HepG2 (cell line): Measurements from ENCODE around the gene ZC3H14. TPM values are rescaled to one million over a fixed set of nuclear protein-coding genes. Genes with fewer than 3 reads are reported as not detected.

Experiments used
- ATM ChIP-seq: fragments of 450-650 bp; IDR thresholded peaks from 2 replicates; pipeline ENCODE4 v1.7.1; 2017; ENCODE audit warnings: mild to moderate bottlenecking, borderline replicate concordance
- BATF2 ChIP-seq: sonication (generic); formaldehyde crosslinking; IDR thresholded peaks from 2 replicates; pipeline ENCODE4 v1.8.0; 2022; ENCODE audit warnings: mild to moderate bottlenecking, missing genetic modification reagents, moderate library complexity
- GRHL1 ChIP-seq: sonication (generic); formaldehyde crosslinking; conservative IDR thresholded peaks from 2 replicates; pipeline ENCODE4 v1.8.0; 2022; ENCODE audit warnings: missing genetic modification reagents
- NFE2L1 ChIP-seq: sonication (generic); formaldehyde crosslinking; IDR thresholded peaks from 2 replicates; pipeline ENCODE4 v1.4.0; 2020; ENCODE audit warnings: missing genetic modification reagents, mild to moderate bottlenecking, borderline replicate concordance
- NFRKB ChIP-seq: fragments of 450-650 bp; IDR thresholded peaks from 2 replicates; pipeline ENCODE4 v1.6.1; 2017
- PATZ1 ChIP-seq: sonication (generic); formaldehyde crosslinking; IDR thresholded peaks from 2 replicates; pipeline ENCODE4 v1.4.0; 2020; ENCODE audit warnings: missing genetic modification reagents
- PCBP1 ChIP-seq: fragments of 200-400 bp; formaldehyde crosslinking; IDR thresholded peaks from 2 replicates; pipeline ENCODE4 v1.6.1; 2017; ENCODE audit warnings: mild to moderate bottlenecking, low read depth, low read length, borderline replicate concordance
- SNAI1 ChIP-seq: sonication (generic); formaldehyde crosslinking; IDR thresholded peaks from 2 replicates; pipeline ENCODE4 v1.5.0; 2020; ENCODE audit warnings: mild to moderate bottlenecking, missing genetic modification reagents, borderline replicate concordance
- TBP ChIP-seq: sonication (generic); formaldehyde crosslinking; IDR thresholded peaks from 2 replicates; pipeline ENCODE4 v1.5.0; 2020; ENCODE audit warnings: missing genetic modification reagents
- TIGD3 ChIP-seq: sonication (generic); formaldehyde crosslinking; IDR thresholded peaks from 2 replicates; pipeline ENCODE4 v1.5.1; 2020; ENCODE audit warnings: mild to moderate bottlenecking, missing genetic modification reagents, borderline replicate concordance
- TSC22D2 ChIP-seq: sonication (generic); formaldehyde crosslinking; IDR thresholded peaks from 2 replicates; pipeline ENCODE4 v1.5.1; 2020; ENCODE audit warnings: missing genetic modification reagents, mild to moderate bottlenecking, borderline replicate concordance
- ZBTB44 ChIP-seq: sonication (generic); formaldehyde crosslinking; IDR thresholded peaks from 2 replicates; pipeline ENCODE4 v1.4.0; 2020; ENCODE audit warnings: missing genetic modification reagents
- ZKSCAN1 ChIP-seq: fragments of 150-350 bp; IDR thresholded peaks from 2 replicates; pipeline ENCODE4 v1.6.1; 2014; ENCODE audit warnings: low read length
- ZMYM2 ChIP-seq: sonication (generic); formaldehyde crosslinking; IDR thresholded peaks from 2 replicates; pipeline ENCODE4 v1.8.0; 2022; ENCODE audit warnings: mild to moderate bottlenecking, missing genetic modification reagents
- ZNF619 ChIP-seq: sonication (generic); formaldehyde crosslinking; IDR thresholded peaks from 2 replicates; pipeline ENCODE4 v1.4.0; 2020; ENCODE audit warnings: mild to moderate bottlenecking, missing genetic modification reagents
- ZSCAN9 ChIP-seq: IDR thresholded peaks from 2 replicates; pipeline ENCODE4 v1.6.1; 2016; ENCODE audit warnings: borderline replicate concordance
- ZXDC ChIP-seq: sonication (generic); formaldehyde crosslinking; IDR thresholded peaks from 2 replicates; pipeline ENCODE4 v1.5.0; 2020; ENCODE audit warnings: mild to moderate bottlenecking, missing genetic modification reagents
- polyA plus RNA-seq, 8 experiments: library from polyadenylated mRNA; depleted of rRNA in 3 of 8; stranded (reverse) in 7 of 8; unstranded in 1 of 8; fragments of >200 nt; fragmentation: Illumina TruSeq in 4 of 8; extraction: Trizol in 4 of 8; gene quantifications; 2 replicates each; pipeline versions ENCODE4 v1.2.1 to v1.2.3, GENCODE V29; 2011 to 2016; ENCODE audit warnings: low read depth in 4 of 8, missing spikeins in 1 of 8, mixed read lengths in 1 of 8; ENCODE audit not compliant: insufficient read depth in 1 of 8
- total RNA-seq, 5 experiments: library from RNA; depleted of rRNA; stranded (reverse); fragments of >200 nt; fragmentation: Illumina TruSeq; extraction: Trizol; gene quantifications; 2 replicates each; pipeline ENCODE4 v1.2.3, GENCODE V29; 2016; ENCODE audit warnings: low read depth in 1 of 5

The ZC3H14 gene
- total and polyA plus RNA-seq, 2 of the 13 experiments (the other 11 are each of a cell fraction or from before 2014, with no cell fraction given), result 65.1 to 67.5 TPM

- no peak for TF ChIP-seq GRHL1 (CRISPR knock-in tag)
- TF ChIP-seq BATF2 (CRISPR knock-in tag), result peak; percentile 95
- peak; percentile 53; the same call in 1 of the 2 replicates for TF ChIP-seq NFE2L1 (CRISPR knock-in tag)
- TF ChIP-seq TSC22D2 (CRISPR knock-in tag), result no peak
- TF ChIP-seq PATZ1 (CRISPR knock-in tag), result peak; percentile 90
- no peak for TF ChIP-seq ZSCAN9 (CRISPR knock-in tag)
- TF ChIP-seq PCBP1, result no peak
- peak; percentile 34; the same call in 1 of the 2 replicates for TF ChIP-seq ZNF619 (CRISPR knock-in tag)
- no peak for TF ChIP-seq ZXDC (CRISPR knock-in tag)
- no peak for TF ChIP-seq ZMYM2 (CRISPR knock-in tag)
- peak; percentile 74 for TF ChIP-seq SNAI1 (CRISPR knock-in tag)
- TF ChIP-seq TBP (CRISPR knock-in tag), result no peak
- no peak for TF ChIP-seq NFRKB
- TF ChIP-seq ATM, result no peak
- no peak; the same call in 1 of the 2 replicates for TF ChIP-seq TIGD3 (CRISPR knock-in tag)
- TF ChIP-seq ZKSCAN1, result no peak
- peak; percentile 35; the same call in 1 of the 2 replicates for TF ChIP-seq ZBTB44 (CRISPR knock-in tag)
Measured at GRCh38 chr14:88562831-88563686, at the start of gene ZC3H14 (continued).
